Measurements from ENCODE around the gene GGT6.

GGT6 gene

GRCh38 chr17:4536742-4537411 lies 23.5 kb downstream of the GGT6 start:
- no peak for DNase-seq

- no peak for DNase-seq
These were observed 24.1 kb downstream of the GGT6 start for GRCh38 chr17:4536259-4536741.

- DNase-seq = no peak
These were observed 24.6 kb downstream of the GGT6 start for GRCh38 chr17:4535667-4536258.

GRCh38 chr17:4534928-4535666 lies 25.3 kb downstream of the GGT6 start:
- DNase-seq = no peak

GRCh38 chr17:4534515-4534914 lies 25.9 kb downstream of the GGT6 start:
- no peak for DNase-seq

GRCh38 chr17:4533523-4534504 lies 26.6 kb downstream of the GGT6 start:
- DNase-seq = no peak

GRCh38 chr17:4532860-4533522 lies 27.4 kb downstream of the GGT6 start:
- no peak for DNase-seq

GRCh38 chr17:4531988-4532736 lies 28.2 kb downstream of the GGT6 start:
- DNase-seq = no peak

DNA sequence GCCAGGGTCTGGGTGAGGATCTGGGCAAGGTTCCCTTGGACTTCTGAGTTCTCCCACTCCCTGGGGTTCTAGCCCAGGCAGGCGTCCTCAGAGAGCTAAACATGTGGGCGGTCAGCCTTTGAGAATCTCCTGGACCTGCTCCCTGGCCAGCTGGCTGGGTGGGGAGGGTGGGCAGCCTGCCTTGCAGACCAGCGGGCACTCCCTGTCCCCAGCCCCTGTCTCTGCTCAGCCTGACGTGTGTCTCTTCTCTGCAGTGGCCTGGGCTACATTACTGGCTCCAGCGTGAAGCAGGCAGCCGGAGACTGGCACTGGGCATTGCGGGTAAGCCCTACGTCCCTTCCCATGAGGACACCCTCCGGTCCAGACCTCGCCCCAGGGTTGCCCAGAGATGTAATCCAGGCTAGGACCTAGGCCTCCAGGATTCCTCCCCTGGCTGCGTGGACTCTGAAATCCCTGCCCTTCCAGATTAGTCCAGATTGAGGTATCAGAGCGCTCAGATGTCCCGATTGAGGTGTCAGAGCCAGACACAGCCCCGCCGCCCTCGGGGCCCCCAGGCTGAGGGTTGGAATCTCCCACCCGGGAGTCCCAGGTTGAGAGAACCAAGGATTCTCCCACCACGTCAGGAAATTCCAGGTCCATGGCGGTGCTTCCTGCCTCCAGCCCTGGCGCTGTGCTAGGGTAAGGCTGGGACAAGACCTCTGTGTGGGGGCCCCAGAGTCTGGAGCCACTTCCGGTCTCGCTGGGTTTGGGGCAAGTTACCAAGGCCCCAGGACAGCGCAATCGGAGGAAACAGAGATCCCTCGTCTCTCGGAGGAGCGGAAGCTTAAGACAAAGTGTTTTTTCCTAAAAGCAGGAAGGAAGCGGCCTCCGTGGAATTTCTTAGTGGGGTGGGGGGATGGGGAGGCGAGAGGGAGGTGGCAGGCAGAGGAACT lies 29.3 kb downstream of the GGT6 start:
- no peak for DNase-seq

DNA sequence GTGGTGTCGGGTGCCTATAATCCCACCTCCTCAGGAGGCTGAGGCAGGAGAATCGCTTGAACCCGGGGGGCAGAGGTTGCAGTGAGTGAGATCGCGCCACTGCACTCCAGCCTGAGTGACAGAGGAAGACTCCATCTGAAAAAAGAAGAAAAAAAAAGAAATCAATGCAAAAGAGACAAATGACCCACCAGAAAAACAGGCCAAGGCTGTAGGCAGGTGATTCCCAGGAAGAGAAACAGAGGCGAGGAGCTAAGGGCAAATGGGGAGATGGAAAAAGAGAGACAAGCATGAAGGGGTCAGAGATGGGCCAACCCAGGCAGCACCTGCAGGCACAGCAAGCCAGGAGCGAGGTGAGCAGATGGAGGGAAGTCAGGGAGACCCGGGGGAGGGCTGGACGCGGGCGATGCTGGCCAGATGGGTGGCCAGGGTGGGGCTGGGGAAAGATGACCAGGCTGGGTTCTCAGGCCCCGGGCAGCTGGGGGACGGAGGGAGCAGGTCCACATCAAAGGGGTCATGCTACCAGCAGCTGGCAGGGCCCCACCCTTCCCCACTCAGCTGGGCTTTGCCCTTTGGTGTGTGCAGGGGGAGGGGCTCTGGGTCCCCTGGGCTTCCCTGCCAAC lies 30.7 kb downstream of the GGT6 start:
- DNase-seq = no peak

GRCh38 chr17:4527566-4528125 lies 32.7 kb downstream of the GGT6 start:
- DNase-seq = no peak

DNA sequence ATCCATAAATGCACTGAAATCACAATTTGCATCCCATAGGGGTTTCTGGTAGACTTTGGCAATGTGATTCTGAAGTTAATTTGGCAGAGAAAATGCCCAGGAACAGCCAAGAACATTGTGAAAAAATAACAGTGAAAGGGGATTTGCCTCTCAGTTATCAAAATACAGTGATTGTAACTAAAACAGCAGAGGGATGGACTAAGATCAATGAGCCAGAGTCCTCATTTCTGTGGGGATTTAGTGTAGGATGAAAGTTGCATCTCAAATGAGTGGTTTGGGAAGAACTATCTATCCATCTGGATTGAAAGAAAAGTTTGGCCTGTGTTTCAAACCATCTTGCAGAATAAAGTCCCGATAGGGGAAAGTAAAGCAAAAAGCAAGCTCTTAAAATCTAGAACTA lies 33.2 kb downstream of the GGT6 start:
- no peak for DNase-seq

DNA sequence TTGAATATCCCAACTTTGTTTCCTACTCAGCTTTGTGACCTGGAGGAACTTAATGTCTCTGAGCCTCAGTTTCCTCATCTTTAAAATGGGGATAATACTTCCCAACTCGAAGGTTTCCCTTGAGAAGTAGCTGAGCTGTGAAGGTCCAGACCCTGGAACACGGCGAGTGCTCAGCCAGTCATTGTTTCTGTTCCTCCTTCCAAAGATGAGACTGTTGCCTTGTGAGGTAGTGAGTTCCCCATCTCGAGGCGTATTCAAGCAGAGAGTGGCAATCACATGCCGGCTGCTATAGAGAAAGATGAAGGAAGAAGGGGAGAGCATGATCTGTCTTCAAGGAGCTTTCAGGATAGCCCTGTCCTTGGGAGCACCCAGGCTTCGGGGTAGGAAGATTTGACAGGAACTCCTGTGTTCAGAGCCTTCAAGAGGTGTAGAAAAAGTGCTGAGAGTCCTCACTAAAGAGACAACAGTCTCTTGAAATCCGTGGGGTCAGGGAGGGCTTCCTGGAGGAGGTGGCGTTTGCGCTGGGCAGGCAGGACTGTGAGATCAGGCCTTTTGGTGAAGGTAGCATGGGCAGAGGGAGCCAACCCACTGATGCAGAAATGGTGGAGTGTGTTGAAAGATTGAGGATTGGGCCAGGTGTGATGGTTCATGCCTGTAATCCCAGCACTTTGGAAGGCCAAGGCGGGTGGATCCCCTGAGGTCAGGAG lies 34.5 kb downstream of the GGT6 start:
- no peak for DNase-seq

- DNase-seq = no peak
These were observed 36.4 kb downstream of the GGT6 start for GRCh38 chr17:4523946-4524345.

GRCh38 chr17:4522661-4523060 lies 37.7 kb downstream of the GGT6 start:
- no peak for DNase-seq

DNA sequence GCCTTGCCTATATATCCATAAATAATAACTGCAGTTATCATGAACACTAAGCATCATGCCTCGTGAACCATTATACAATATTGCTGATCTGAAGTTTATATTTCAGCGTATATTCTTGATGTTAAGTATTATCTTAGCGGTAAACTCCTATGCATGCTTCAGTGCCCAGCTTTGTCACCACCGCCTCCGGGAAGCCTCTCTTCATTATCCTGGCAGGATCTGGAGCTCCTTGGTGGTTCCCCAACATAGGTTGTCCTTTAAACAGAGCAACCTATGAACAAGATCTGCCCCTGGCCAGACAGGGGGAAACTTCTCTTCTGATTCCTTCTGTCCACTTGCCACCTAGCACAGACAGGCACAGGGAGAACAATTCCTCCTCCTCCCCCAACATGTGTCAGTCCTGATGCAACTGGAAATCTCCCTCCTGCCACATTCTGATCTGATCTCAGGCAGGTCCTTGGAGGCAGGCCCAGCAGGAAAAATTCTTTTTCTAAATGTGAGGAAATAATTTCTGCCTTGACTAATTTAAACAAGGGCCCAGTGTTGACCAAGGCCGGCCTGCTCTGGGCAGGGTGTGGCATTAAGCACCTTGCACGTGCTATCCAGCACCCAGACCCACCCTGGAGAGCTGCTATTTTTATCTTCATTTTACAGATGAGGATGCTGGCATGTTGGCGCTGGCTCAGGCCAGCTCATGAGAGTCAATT lies 39.3 kb downstream of the GGT6 start:
- DNase-seq = no peak

DNA sequence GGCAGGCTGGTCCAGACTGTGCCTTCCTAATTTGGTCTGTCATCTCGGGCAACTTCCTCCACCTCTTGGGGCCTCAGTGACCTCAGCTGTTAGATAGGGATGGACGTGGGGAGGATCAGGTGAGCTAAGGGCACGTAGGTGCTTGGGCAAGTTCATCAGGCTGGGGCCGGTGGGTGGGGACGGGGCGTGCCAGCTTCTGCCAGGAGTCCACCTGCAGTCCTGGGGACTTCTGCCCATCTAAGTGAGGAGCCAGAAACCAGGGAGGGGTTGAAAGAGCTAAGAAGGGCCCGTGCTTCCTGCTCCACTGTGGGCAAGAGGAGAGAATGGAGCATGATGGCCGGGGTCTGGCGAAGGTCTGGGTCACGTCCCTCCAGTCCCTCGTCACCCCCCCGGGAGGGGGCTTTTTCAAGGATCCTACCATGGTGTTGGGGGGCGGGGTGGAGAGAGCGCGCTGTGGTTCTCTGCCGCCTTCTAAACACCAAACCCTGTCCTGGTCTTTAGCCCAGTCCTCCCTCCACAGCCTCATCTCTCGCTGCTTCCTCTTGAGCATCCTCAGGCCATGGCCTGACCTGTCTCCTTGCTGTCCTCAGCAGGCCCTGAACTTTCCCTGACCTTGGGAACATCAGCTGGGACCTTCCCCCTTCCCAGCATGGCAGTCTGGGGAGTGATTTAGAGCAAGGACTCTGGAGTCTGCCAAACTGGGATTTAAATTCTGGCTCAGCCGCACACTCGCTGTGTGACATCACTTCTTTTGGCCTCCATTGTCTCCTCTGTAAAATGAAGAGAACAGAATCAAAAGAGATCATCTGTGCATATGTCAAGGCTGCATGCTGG lies 40.1 kb downstream of the GGT6 start:
- no peak for DNase-seq

All from NCI-H146 (cell line).